ENCODE results near the gene MRGPRG. TPM values are rescaled to one million over a fixed set of nuclear protein-coding genes. Genes with fewer than 3 reads are reported as not detected.

MRGPRG gene
- total RNA-seq, 1 experiment from 2014 or later = not detected

DNA sequence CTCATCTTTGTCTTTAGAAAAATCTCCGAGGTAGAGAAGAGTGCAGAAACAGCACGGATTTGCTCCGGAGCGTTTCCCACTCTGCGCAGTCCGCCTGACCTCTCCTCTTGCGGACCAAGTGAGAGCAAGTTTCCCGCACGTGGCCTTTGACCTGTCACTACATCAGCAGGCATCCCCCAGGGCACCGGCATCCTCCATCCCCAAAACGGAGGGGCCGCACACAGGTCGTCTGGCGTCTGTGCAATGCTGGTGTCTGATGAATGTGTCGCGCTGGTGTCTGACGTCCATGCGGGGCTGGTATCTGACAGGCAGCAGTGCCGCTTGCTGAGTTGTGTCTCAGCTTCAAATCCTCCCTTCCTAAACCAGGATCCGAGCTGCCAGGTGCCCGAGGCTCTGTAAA is 14.3 kb upstream of the MRGPRG start:
- Mint-ChIP-seq H3K4me1 (ENCODE audit: low read depth, unreplicated experiment) (no peaks in the 10 kb centered on the region), H3K27me3 (ENCODE audit: unreplicated experiment) (peaks cover 89% of the 10 kb centered on the region), H3K9me3 (ENCODE audit: low read depth, unreplicated experiment) (no peaks in the 10 kb centered on the region), H3K36me3 (ENCODE audit: insufficient read depth, unreplicated experiment) (no peaks in the 10 kb centered on the region), H3K27ac (ENCODE audit: unreplicated experiment) (no peak overlapping the region), H3K4me3 (ENCODE audit: low read depth, unreplicated experiment) (no peak overlapping the region)
- intact Hi-C loops (cut with micrococcal nuclease; ENCODE audit: unreplicated experiment) = no loop called here
- CTCF ChIA-PET = no interaction called here
- TF ChIP-seq, protein P1, sequence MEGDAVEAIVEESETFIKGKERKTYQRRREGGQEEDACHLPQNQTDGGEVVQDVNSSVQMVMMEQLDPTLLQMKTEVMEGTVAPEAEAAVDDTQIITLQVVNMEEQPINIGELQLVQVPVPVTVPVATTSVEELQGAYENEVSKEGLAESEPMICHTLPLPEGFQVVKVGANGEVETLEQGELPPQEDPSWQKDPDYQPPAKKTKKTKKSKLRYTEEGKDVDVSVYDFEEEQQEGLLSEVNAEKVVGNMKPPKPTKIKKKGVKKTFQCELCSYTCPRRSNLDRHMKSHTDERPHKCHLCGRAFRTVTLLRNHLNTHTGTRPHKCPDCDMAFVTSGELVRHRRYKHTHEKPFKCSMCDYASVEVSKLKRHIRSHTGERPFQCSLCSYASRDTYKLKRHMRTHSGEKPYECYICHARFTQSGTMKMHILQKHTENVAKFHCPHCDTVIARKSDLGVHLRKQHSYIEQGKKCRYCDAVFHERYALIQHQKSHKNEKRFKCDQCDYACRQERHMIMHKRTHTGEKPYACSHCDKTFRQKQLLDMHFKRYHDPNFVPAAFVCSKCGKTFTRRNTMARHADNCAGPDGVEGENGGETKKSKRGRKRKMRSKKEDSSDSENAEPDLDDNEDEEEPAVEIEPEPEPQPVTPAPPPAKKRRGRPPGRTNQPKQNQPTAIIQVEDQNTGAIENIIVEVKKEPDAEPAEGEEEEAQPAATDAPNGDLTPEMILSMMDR (IDR thresholded peaks at IDR 0.05; ENCODE audit: unreplicated experiment) = no peak
- DNase-seq = no peak
- no TSS peak for BruUV-seq (replicated peaks)

DNA sequence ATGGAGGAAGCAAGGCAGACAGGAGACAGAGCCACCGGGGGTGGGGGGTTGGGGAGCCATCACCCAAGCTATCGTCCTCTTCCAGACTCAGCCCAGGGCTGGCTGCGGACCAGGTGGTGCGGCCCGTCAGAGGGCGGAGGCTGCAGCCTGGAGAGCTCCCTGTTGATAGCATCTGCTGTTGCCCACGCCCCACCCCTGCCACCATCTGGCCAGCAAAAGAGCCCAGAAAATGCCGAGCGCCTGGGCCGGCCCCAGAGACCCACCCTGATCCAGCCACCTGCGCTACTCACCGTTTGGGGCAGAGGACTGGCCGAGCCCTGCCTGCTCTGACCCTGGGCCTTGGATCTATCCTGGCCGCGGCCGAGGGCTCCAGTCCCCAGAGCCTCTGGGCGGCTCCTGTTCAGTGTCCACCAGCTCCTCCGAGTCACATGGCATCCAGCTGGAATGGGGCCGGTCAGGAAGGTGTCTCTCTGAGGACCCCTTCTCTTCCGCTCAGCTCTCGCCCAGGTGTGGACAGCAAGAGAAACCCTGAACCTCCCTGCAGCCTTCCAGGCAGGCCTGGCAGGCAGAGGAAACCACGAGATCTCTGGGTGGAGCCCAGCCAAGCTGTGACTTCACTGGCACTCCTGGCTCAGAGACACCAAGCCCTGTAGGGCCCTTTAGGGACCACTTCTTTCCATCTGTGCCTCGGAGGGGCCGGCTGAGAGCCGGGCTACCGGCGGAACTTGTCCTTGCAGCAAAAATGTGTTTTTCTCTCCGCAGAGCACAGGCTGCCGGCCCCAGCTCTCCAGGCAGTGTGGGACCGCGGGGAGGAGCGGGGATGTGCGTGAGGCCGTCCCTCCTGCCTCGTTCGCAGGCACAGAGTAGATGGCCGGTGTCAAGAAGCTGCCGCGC is 13.5 kb upstream of the MRGPRG start, which contains the start of gene MRGPRE:
MRGPRE (minus strand) TSS at position 567 of the 894 bp plus-strand sequence. CDS start 3,618 bp downstream, outside the sequence.
- no TSS peak for BruUV-seq (replicated peaks)
- Mint-ChIP-seq H3K27ac (ENCODE audit: unreplicated experiment) (no peak within 1 kb of the TSS), H3K4me1 (ENCODE audit: low read depth, unreplicated experiment) (no peaks in the 10 kb centered on the region), H3K4me3 (ENCODE audit: low read depth, unreplicated experiment) (no peak within 1 kb of the TSS), H3K9me3 (ENCODE audit: low read depth, unreplicated experiment) (no peaks in the 10 kb centered on the region), H3K36me3 (ENCODE audit: insufficient read depth, unreplicated experiment) (no peaks in the 10 kb centered on the region), H3K27me3 (ENCODE audit: unreplicated experiment) (peaks cover 89% of the 10 kb centered on the region)
- CTCF ChIA-PET = no interaction called here
- intact Hi-C loops (cut with micrococcal nuclease; ENCODE audit: unreplicated experiment) = no loop called here
- DNase-seq = no peak
- TF ChIP-seq, protein P1 (IDR thresholded peaks at IDR 0.05; ENCODE audit: unreplicated experiment) = no peak

DNA sequence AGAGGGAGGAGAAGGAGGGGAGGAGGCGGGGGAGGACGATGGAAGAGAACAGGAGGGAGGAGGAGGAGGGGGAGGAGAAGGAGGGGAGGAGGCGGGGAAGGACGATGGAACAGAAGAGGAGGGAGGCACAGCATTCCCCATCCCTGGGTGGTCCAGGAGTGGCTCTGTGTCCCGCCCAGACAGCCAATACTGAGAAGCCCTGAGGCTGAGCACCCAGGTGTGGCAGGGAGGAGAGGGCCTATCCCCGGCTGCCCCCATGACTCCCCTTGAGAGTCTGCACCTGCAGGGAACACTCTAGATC is 12.9 kb upstream of the MRGPRG start:
- intact Hi-C loops (cut with micrococcal nuclease; ENCODE audit: unreplicated experiment) = no loop called here
- Mint-ChIP-seq H3K36me3 (ENCODE audit: insufficient read depth, unreplicated experiment) (no peaks in the 10 kb centered on the region), H3K4me1 (ENCODE audit: low read depth, unreplicated experiment) (no peaks in the 10 kb centered on the region), H3K4me3 (ENCODE audit: low read depth, unreplicated experiment) (no peak overlapping the region), H3K9me3 (ENCODE audit: low read depth, unreplicated experiment) (no peaks in the 10 kb centered on the region), H3K27ac (ENCODE audit: unreplicated experiment) (no peak overlapping the region), H3K27me3 (ENCODE audit: unreplicated experiment) (peaks cover 89% of the 10 kb centered on the region)
- CTCF ChIA-PET = interaction anchor here (0.7 kb wide), 1 partner anchor 44 kb away, joined by 9 read pairs; no protein-coding TSS in a partner anchor
- no peak for DNase-seq
- no TSS peak for BruUV-seq (replicated peaks)
- TF ChIP-seq, protein P1 (IDR thresholded peaks at IDR 0.05; ENCODE audit: unreplicated experiment) = no peak

DNA sequence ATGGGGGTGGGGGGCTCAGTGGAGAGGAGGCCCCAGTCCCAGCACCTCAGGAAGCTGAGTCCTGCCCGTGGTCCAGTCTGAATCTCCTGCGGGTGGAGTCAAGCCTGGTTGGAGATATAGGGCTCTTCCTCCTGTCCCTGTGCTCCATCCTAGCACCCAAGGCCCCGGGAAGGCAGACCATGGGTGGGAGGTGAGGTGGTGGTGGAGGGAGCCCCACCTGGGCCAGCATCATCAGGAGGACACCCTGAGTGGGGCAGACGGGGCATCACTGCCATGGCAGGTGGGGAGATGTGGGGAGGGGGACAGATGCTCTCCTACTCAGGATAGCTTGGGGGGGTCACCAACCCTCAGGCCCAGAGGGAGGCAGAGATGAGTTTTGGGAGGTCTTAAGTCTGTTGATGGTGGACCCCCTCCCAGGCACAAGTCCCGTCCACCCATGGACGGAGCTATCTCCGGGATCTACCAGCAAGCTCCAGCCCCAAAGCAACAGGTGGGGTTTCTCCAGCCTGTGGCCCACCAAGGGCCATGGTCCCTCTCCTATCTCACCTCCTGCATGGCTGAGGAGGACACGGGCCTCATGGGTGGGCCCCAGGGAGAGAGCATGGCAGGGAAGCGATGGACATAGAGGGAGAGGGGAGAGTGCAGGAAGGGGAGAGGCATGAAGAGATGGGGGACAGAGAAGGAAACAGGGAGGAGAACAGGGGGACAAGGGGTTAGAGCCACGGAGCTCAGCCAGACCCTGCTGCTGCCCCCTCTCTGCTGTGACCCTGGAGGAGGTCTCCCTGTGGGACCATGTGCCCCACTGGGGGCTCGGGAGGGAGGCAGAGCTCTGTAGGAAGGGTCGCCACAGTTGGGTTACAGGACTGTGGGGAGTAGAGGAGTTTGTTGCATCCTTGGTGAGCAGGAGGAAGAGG is 12.3 kb upstream of the MRGPRG start:
- intact Hi-C loops (cut with micrococcal nuclease; ENCODE audit: unreplicated experiment) = no loop called here
- H3K4me3 Mint-ChIP-seq (ENCODE audit: low read depth, unreplicated experiment) = no peak overlapping the region
- no peak overlapping the region for H3K27ac Mint-ChIP-seq (ENCODE audit: unreplicated experiment)
- TF ChIP-seq, protein P1 (IDR thresholded peaks at IDR 0.05; ENCODE audit: unreplicated experiment) = no peak
- H3K36me3 Mint-ChIP-seq (ENCODE audit: insufficient read depth, unreplicated experiment) = no peaks in the 10 kb centered on the region
- DNase-seq = no peak
- H3K4me1 Mint-ChIP-seq (ENCODE audit: low read depth, unreplicated experiment) = no peaks in the 10 kb centered on the region
- peaks cover 89% of the 10 kb centered on the region for H3K27me3 Mint-ChIP-seq (ENCODE audit: unreplicated experiment)
- no peaks in the 10 kb centered on the region for H3K9me3 Mint-ChIP-seq (ENCODE audit: low read depth, unreplicated experiment)
- BruUV-seq (replicated peaks) = no TSS peak
- CTCF ChIA-PET = interaction anchor here (0.7 kb wide), 1 partner anchor 43 kb away, joined by 9 read pairs; no protein-coding TSS in a partner anchor

Measured in Calu3 (cell line).